ENCODE results near the gene RAPGEF6.

GRCh38 chr5:131608597-131608996, 26.4 kb downstream of the RAPGEF6 start:
- TF ChIP-seq EZH2 (IDR thresholded peaks at IDR 0.05; ENCODE audit: borderline replicate concordance, low read depth, low read length, poor library complexity, severe bottlenecking) = no peak
- no peak for TF ChIP-seq CTCF (conservative IDR thresholded peaks at IDR 0.05; ENCODE audit: low read depth, low read length)

Measured in A673 (cell line).